B cell (primary cell): ENCODE data around the gene KRTAP12-2. TPM values are rescaled to one million over a fixed set of nuclear protein-coding genes. Genes with fewer than 3 reads are reported as not detected.

Experiments
- ATAC-seq: fragments of 200-7000 bp; cut with Tn5 transposase; one replicate; pipeline ENCODE4 v1.10.0; 2021; ENCODE audit warnings: low read depth, mild to moderate bottlenecking, moderate number of reproducible peaks, moderate library complexity
- CTCF ChIA-PET: fragments of 350-600 bp; sonication (Branson Sonifier 250); formaldehyde crosslinking; loops from one replicate; lab custom pipeline; 2021; ENCODE audit warnings: antibody characterized with exemption, inconsistent platforms; lab: Charles Lee
- POLR2A ChIA-PET: fragments of 350-600 bp; sonication (Branson Sonifier 250); formaldehyde crosslinking; loops from one replicate; lab custom pipeline; 2021; ENCODE audit warnings: antibody characterized with exemption; lab: Charles Lee
- DNase-seq: peaks from one replicate; pipeline ENCODE4 v3.0.0; 2013
- H2AFZ ChIP-seq: 2 replicates; pipeline ENCODE4 v1.6.1; 2012; ENCODE audit warnings: mild to moderate bottlenecking, low read depth, low read length; ENCODE audit not compliant: insufficient read depth, poor library complexity, severe bottlenecking
- H3K27ac ChIP-seq, 2 donors: 1 replicate in 1 of 2; 2 replicates in 1 of 2; pipeline ENCODE4 v1.5.1; 2012 to 2013; ENCODE audit warnings: low read length in 2 of 2, mild to moderate bottlenecking in 2 of 2, moderate library complexity in 1 of 2
- H3K27me3 ChIP-seq, 4 experiments: fragments of 200-600 bp in 1 of 4; sonication (generic) in 1 of 4; replicated peaks in 1 of 4; 1 replicate in 2 of 4; 2 replicates in 2 of 4; pipeline versions ENCODE4 v1.6.1 to v1.7.0; 2013 to 2016; ENCODE audit warnings: low read length in 3 of 4, mild to moderate bottlenecking in 2 of 4, mixed read lengths in 1 of 4, moderate library complexity in 1 of 4; ENCODE audit not compliant: insufficient read depth in 4 of 4, control insufficient read depth in 3 of 4; ENCODE audit errors: control extremely low read depth in 1 of 4
- H3K36me3 ChIP-seq, 2 experiments: replicated peaks in 1 of 2; 1 replicate in 1 of 2; 2 replicates in 1 of 2; pipeline versions ENCODE4 v1.6.1 to v1.7.1; 2013; ENCODE audit warnings: low read length in 1 of 2; ENCODE audit not compliant: insufficient read depth in 2 of 2, control insufficient read depth in 1 of 2; ENCODE audit errors: control extremely low read depth in 1 of 2, extremely low read depth in 1 of 2
- H3K4me1 ChIP-seq, 2 donors: fragments of 200-600 bp in 1 of 2; sonication (generic) in 1 of 2; 1 replicate in 1 of 2; 2 replicates in 1 of 2; pipeline versions ENCODE4 v1.5.1 to v1.6.1; 2013 to 2017; ENCODE audit warnings: low read length in 2 of 2; ENCODE audit not compliant: control insufficient read depth in 2 of 2, insufficient read depth in 2 of 2
- H3K4me2 ChIP-seq: replicated peaks from 2 replicates; pipeline ENCODE3; 2012; ENCODE audit warnings: mild to moderate bottlenecking, low read depth, low read length; ENCODE audit not compliant: poor library complexity, severe bottlenecking
- H3K4me3 ChIP-seq, 5 experiments: fragments of 200-600 bp in 1 of 5; sonication (generic) in 1 of 5; 1 replicate in 3 of 5; 2 replicates in 2 of 5; pipeline versions ENCODE4 v1.5.1 to v1.7.0; 2011 to 2016; ENCODE audit warnings: low read length in 4 of 5, mild to moderate bottlenecking in 4 of 5, low read depth in 2 of 5, control low read depth in 1 of 5, moderate library complexity in 1 of 5; ENCODE audit not compliant: insufficient read depth in 1 of 5; ENCODE audit errors: control extremely low read depth in 1 of 5, extremely low read depth in 1 of 5
- H3K79me2 ChIP-seq: fragments of 200-600 bp; sonication (generic); one replicate; pipeline ENCODE4 v1.6.0; 2016; ENCODE audit warnings: low read length; ENCODE audit not compliant: control insufficient read depth, insufficient read depth
- H3K9ac ChIP-seq: fragments of 200-600 bp; sonication (generic); 2 replicates; pipeline ENCODE4 v1.6.1; 2017; ENCODE audit warnings: mild to moderate bottlenecking, low read length, moderate library complexity
- H3K9me3 ChIP-seq, 3 donors: one replicate each; pipeline versions ENCODE4 v1.6.1 to v1.7.1; 2013; ENCODE audit warnings: low read length in 2 of 3; ENCODE audit not compliant: control insufficient read depth in 2 of 3, insufficient read depth in 1 of 3; ENCODE audit errors: control extremely low read depth in 1 of 3
- H4K20me1 ChIP-seq: 2 replicates; pipeline ENCODE4 v1.6.0; 2012; ENCODE audit warnings: mild to moderate bottlenecking, low read length; ENCODE audit not compliant: insufficient read depth, control insufficient read depth, poor library complexity, severe bottlenecking
- H3K27ac Mint-ChIP-seq: one replicate; pipeline ENCODE4 v1.8.0; 2021; ENCODE audit warnings: mixed read lengths
- H3K27me3 Mint-ChIP-seq: one replicate; pipeline ENCODE4 v1.8.0; 2021; ENCODE audit warnings: mixed read lengths
- H3K4me1 Mint-ChIP-seq: one replicate; pipeline ENCODE4 v1.8.0; 2021; ENCODE audit warnings: mixed read lengths
- H3K4me3 Mint-ChIP-seq: one replicate; pipeline ENCODE4 v1.8.0; 2021; ENCODE audit warnings: mixed read lengths
- H3K9me3 Mint-ChIP-seq: one replicate; pipeline ENCODE4 v1.8.0; 2022; ENCODE audit warnings: mixed read lengths; ENCODE audit not compliant: insufficient read depth
- CTCF ChIP-seq: fragments of 200-600 bp; IDR thresholded peaks from one replicate; pipeline ENCODE4 v1.8.0; 2022; ENCODE audit warnings: antibody characterized with exemption, mild to moderate bottlenecking
- EZH2 ChIP-seq: IDR thresholded peaks from 2 replicates; pipeline ENCODE4 v1.6.1; 2012; ENCODE audit warnings: borderline replicate concordance, low read depth, mild to moderate bottlenecking, moderate library complexity, low read length; ENCODE audit not compliant: insufficient read depth, poor library complexity, severe bottlenecking
- WGBS: methylation state at CpG from one replicate; pipeline ENCODE4 v1.1.5; 2013; ENCODE audit warnings: missing lambda C conversion rate; ENCODE audit not compliant: insufficient coverage; 5-methylcytosine and 5-hydroxymethylcytosine counted together
- intact Hi-C: fragments of 100-400 bp; cut with micrococcal nuclease; formaldehyde crosslinking; loops from one replicate; pipeline ENCODE4 v1.10.0; 2022
- polyA plus RNA-seq: library from polyadenylated mRNA; depleted of rRNA; stranded (reverse); fragments of >200 nt; gene quantifications from 2 replicates; pipeline ENCODE4 v1.2.3, GENCODE V29; 2012
- small RNA-seq: library from RNA; depleted of rRNA; stranded (forward); fragments of <200 nt; gene quantifications from one replicate; pipeline ENCODE3, GENCODE V24; 2012; ENCODE audit warnings: low replicate concordance, low read depth; ENCODE audit not compliant: insufficient read length
- total RNA-seq, 2 donors: library from RNA; stranded (reverse); fragments of 120-200 nt in 1 of 2; gene quantifications; 1 replicate in 1 of 2; 2 replicates in 1 of 2; pipeline versions ENCODE4 v1.2.3 to v1.2.4, GENCODE V29; 2013 to 2022

Gene KRTAP12-2
- total and polyA plus RNA-seq, 2 donors (not counting 1 experiment from before 2014, with no cell fraction given), result not detected

GRCh38 chr21:44617071-44617501 is 49.6 kb downstream of the KRTAP12-2 start:
- CTCF ChIA-PET, result no interaction called here
- H3K4me1 Mint-ChIP-seq, result peaks cover 14% of the 10 kb centered on the region
- no peak overlapping the region for H3K4me3 ChIP-seq
- whole genome bisulfite sequencing, result 80% methylated on average over 8 of the region's 8 CpGs
- H3K27ac Mint-ChIP-seq, result no peak overlapping the region
- peaks cover 15% of the 10 kb centered on the region for H3K9me3 Mint-ChIP-seq
- intact Hi-C loops, result no loop called here
- peaks cover 0 to 29% (median 2%) of the 10 kb centered on the region in 3 donors for H3K9me3 ChIP-seq
- ATAC-seq (no peak), DNase-seq (no peak)
- TF ChIP-seq EZH2 (no peak), CTCF (no peak)
- H3K9ac ChIP-seq, result no peak overlapping the region
- peaks cover 11 to 13% of the 10 kb centered on the region in 2 donors for H3K4me1 ChIP-seq
- POLR2A ChIA-PET, result no interaction called here
- no peaks in the 10 kb centered on the region for H4K20me1 ChIP-seq
- H3K27ac ChIP-seq, result no peak overlapping the region
- H3K4me2 ChIP-seq, result no peak overlapping the region
- peaks cover 7% of the 10 kb centered on the region for H3K27me3 Mint-ChIP-seq
- H3K27me3 ChIP-seq, result peaks cover 0 to 3% (median 1%) of the 10 kb centered on the region in 4 experiments
- no peaks in the 10 kb centered on the region for H3K79me2 ChIP-seq
- no peaks in the 10 kb centered on the region for H3K36me3 ChIP-seq
- H3K4me3 Mint-ChIP-seq, result no peak overlapping the region
- no peak overlapping the region for H2AFZ ChIP-seq

- peaks cover 11 to 13% of the 10 kb centered on the region in 2 donors for H3K4me1 ChIP-seq
- peaks cover 0 to 3% (median 1%) of the 10 kb centered on the region in 4 experiments for H3K27me3 ChIP-seq
- DNase-seq (no peak), ATAC-seq (no peak)
- intact Hi-C loops, result no loop called here
- no peak overlapping the region for H2AFZ ChIP-seq
- H3K27me3 Mint-ChIP-seq, result peaks cover 4% of the 10 kb centered on the region
- peaks cover 0 to 34% (median 7%) of the 10 kb centered on the region in 3 donors for H3K9me3 ChIP-seq
- H3K27ac ChIP-seq, result no peak overlapping the region
- no peak overlapping the region for H3K4me2 ChIP-seq
- H3K4me3 Mint-ChIP-seq, result no peak overlapping the region
- WGBS, result 89% methylated on average over 16 of the region's 16 CpGs
- no peak for TF ChIP-seq CTCF
- TF ChIP-seq EZH2, result no peak
- no peaks in the 10 kb centered on the region for H4K20me1 ChIP-seq
- ChIA-PET CTCF (no interaction called here), POLR2A (no interaction called here)
- H3K9me3 Mint-ChIP-seq, result peaks cover 14% of the 10 kb centered on the region
- no peak overlapping the region for H3K27ac Mint-ChIP-seq
- H3K4me3 ChIP-seq, result no peak overlapping the region
- H3K36me3 ChIP-seq, result no peaks in the 10 kb centered on the region
- H3K9ac ChIP-seq, result no peak overlapping the region
- H3K79me2 ChIP-seq, result no peaks in the 10 kb centered on the region
- H3K4me1 Mint-ChIP-seq, result peaks cover 14% of the 10 kb centered on the region
These were observed 50.2 kb downstream of the KRTAP12-2 start for GRCh38 chr21:44616591-44616926.

Small RNAs within 50 kb of the gene (small RNA-seq; reads per million reads assigned to genes)
- not detected for gene KRTAP12-6P

Other genes with a start within 250 kb of the KRTAP12-2 start
- 3.3 and 3.8 TPM in 2 replicates for gene LRRC3, start 211.4 kb downstream of the KRTAP12-2 start, total RNA-seq
- gene LRRC3, start 211.4 kb downstream of the KRTAP12-2 start, polyA plus RNA-seq, result 0.36 and 0.46 TPM in 2 replicates
- gene KRTAP10-1, start 126.7 kb downstream of the KRTAP12-2 start, total RNA-seq, result not detected in 2 replicates
- gene KRTAP10-1, start 126.7 kb downstream of the KRTAP12-2 start, polyA plus RNA-seq, result not detected in 2 replicates
- gene KRTAP10-2, start 115.4 kb downstream of the KRTAP12-2 start, total RNA-seq, result not detected in 2 replicates
- gene KRTAP10-2, start 115.4 kb downstream of the KRTAP12-2 start, polyA plus RNA-seq, result not detected in 2 replicates
- gene KRTAP10-3, start 108.1 kb downstream of the KRTAP12-2 start, total RNA-seq, result not detected in 2 replicates
- 0.19 and 0.40 TPM in 2 replicates for gene KRTAP10-3, start 108.1 kb downstream of the KRTAP12-2 start, polyA plus RNA-seq
- not detected in 2 replicates for gene KRTAP10-4, start 93.2 kb downstream of the KRTAP12-2 start, total RNA-seq
- gene KRTAP10-4, start 93.2 kb downstream of the KRTAP12-2 start, polyA plus RNA-seq, result not detected in 2 replicates
- not detected in 2 replicates for gene KRTAP10-5, start 86.3 kb downstream of the KRTAP12-2 start, total RNA-seq
- not detected in 2 replicates for gene KRTAP10-5, start 86.3 kb downstream of the KRTAP12-2 start, polyA plus RNA-seq
- gene KRTAP10-6, start 74.4 kb downstream of the KRTAP12-2 start, total RNA-seq, result not detected in 2 replicates
- gene KRTAP10-6, start 74.4 kb downstream of the KRTAP12-2 start, polyA plus RNA-seq, result not detected in 2 replicates
- gene KRTAP10-7, start 66.3 kb downstream of the KRTAP12-2 start, total RNA-seq, result not detected in 2 replicates
- gene KRTAP10-7, start 66.3 kb downstream of the KRTAP12-2 start, polyA plus RNA-seq, result not detected in 2 replicates
- not detected in 2 replicates for gene KRTAP10-8, start 54.8 kb downstream of the KRTAP12-2 start, total RNA-seq
- not detected in 2 replicates for gene KRTAP10-8, start 54.8 kb downstream of the KRTAP12-2 start, polyA plus RNA-seq
- not detected in 2 replicates for gene KRTAP10-9, start 39.8 kb downstream of the KRTAP12-2 start, total RNA-seq
- not detected in 2 replicates for gene KRTAP10-9, start 39.8 kb downstream of the KRTAP12-2 start, polyA plus RNA-seq
- not detected in 2 replicates for gene KRTAP10-10, start 29.6 kb downstream of the KRTAP12-2 start, total RNA-seq
- gene KRTAP10-10, start 29.6 kb downstream of the KRTAP12-2 start, polyA plus RNA-seq, result not detected in 2 replicates
- not detected in 2 replicates for gene KRTAP10-11, start 20.5 kb downstream of the KRTAP12-2 start, total RNA-seq
- not detected in 2 replicates for gene KRTAP10-11, start 20.5 kb downstream of the KRTAP12-2 start, polyA plus RNA-seq
- gene KRTAP12-4, start 12.3 kb downstream of the KRTAP12-2 start, total RNA-seq, result not detected in 2 replicates
- gene KRTAP12-4, start 12.3 kb downstream of the KRTAP12-2 start, polyA plus RNA-seq, result not detected in 2 replicates
- gene KRTAP12-3, start 9.0 kb downstream of the KRTAP12-2 start, total RNA-seq, result not detected in 2 replicates
- not detected in 2 replicates for gene KRTAP12-3, start 9.0 kb downstream of the KRTAP12-2 start, polyA plus RNA-seq
- not detected in 2 replicates for gene KRTAP12-1, start 15.2 kb upstream of the KRTAP12-2 start, total RNA-seq
- gene KRTAP12-1, start 15.2 kb upstream of the KRTAP12-2 start, polyA plus RNA-seq, result not detected in 2 replicates
- not detected in 2 replicates for gene KRTAP10-12, start 30.2 kb upstream of the KRTAP12-2 start, total RNA-seq
- not detected in 2 replicates for gene KRTAP10-12, start 30.2 kb upstream of the KRTAP12-2 start, polyA plus RNA-seq
- gene TSPEAR, start 44.6 kb upstream of the KRTAP12-2 start, total RNA-seq, result not detected in 2 replicates
- gene TSPEAR, start 44.6 kb upstream of the KRTAP12-2 start, polyA plus RNA-seq, result not detected in 2 replicates
- gene UBE2G2, start 134.9 kb upstream of the KRTAP12-2 start, total RNA-seq, result 96.4 and 97.2 TPM in 2 replicates
- gene UBE2G2, start 134.9 kb upstream of the KRTAP12-2 start, polyA plus RNA-seq, result 109 and 133 TPM in 2 replicates
- 34.6 and 37.6 TPM in 2 replicates for gene SUMO3, start 151.1 kb upstream of the KRTAP12-2 start, total RNA-seq
- 44.8 and 94.9 TPM in 2 replicates for gene SUMO3, start 151.1 kb upstream of the KRTAP12-2 start, polyA plus RNA-seq
- gene PTTG1IP, start 206.8 kb upstream of the KRTAP12-2 start, total RNA-seq, result 58.6 and 62.9 TPM in 2 replicates
- gene PTTG1IP, start 206.8 kb upstream of the KRTAP12-2 start, polyA plus RNA-seq, result 25.6 and 30.7 TPM in 2 replicates